ENCODE measurements around the gene TRPM7. TPM values are rescaled to one million over a fixed set of nuclear protein-coding genes. Genes with fewer than 3 reads are reported as not detected.
"Not testable (repeated sequence)": the region's sequence is repeated elsewhere in the genome, so short reads cannot be mapped to it uniquely, and the experiment has no call there.

TRPM7 gene
- total RNA-seq, 1 experiment from 2014 or later, result 35.5 TPM

GRCh38 chr15:50613600-50613999 is 73.0 kb downstream of the TRPM7 start:
- TF ChIP-seq CTCF (IDR thresholded peaks at IDR 0.05; ENCODE audit: unreplicated experiment), result no peak
- DNase-seq (ENCODE audit: unreplicated experiment), result no peak
- CTCF ChIA-PET, result no interaction called here
- intact Hi-C loops (cut with micrococcal nuclease), result no loop called here
- POLR2A ChIA-PET, result no interaction called here
- Mint-ChIP-seq H3K27ac (ENCODE audit: low read depth, unreplicated experiment) (no peak overlapping the region), H3K4me1 (ENCODE audit: insufficient read depth, unreplicated experiment) (no peaks in the 10 kb centered on the region), H3K27me3 (ENCODE audit: insufficient read depth, unreplicated experiment) (no peaks in the 10 kb centered on the region), H3K4me3 (ENCODE audit: unreplicated experiment) (no peak overlapping the region), H3K9me3 (ENCODE audit: unreplicated experiment) (no peaks in the 10 kb centered on the region), H3K36me3 (ENCODE audit: insufficient read depth, unreplicated experiment) (peaks cover 88% of the 10 kb centered on the region)
- no TSS peak for BruUV-seq (replicated peaks)

GRCh38 chr15:50607129-50607528 is 79.5 kb downstream of the TRPM7 start:
- TF ChIP-seq CTCF (IDR thresholded peaks at IDR 0.05; ENCODE audit: unreplicated experiment), result no peak
- no TSS peak for BruUV-seq (replicated peaks)
- no peaks in the 10 kb centered on the region for H3K4me1 Mint-ChIP-seq (ENCODE audit: insufficient read depth, unreplicated experiment)
- ChIA-PET POLR2A (no interaction called here), CTCF (interaction anchor here (0.7 kb wide), 1 partner anchor 38 kb away, joined by 3 read pairs; no protein-coding TSS in a partner anchor)
- intact Hi-C loops (cut with micrococcal nuclease), result no loop called here
- no peak overlapping the region for H3K4me3 Mint-ChIP-seq (ENCODE audit: unreplicated experiment)
- no peak overlapping the region for H3K27ac Mint-ChIP-seq (ENCODE audit: low read depth, unreplicated experiment)
- H3K36me3 Mint-ChIP-seq (ENCODE audit: insufficient read depth, unreplicated experiment), result peaks cover 79% of the 10 kb centered on the region
- DNase-seq (ENCODE audit: unreplicated experiment), result no peak
- no peaks in the 10 kb centered on the region for H3K27me3 Mint-ChIP-seq (ENCODE audit: insufficient read depth, unreplicated experiment)
- H3K9me3 Mint-ChIP-seq (ENCODE audit: unreplicated experiment), result peaks cover 7% of the 10 kb centered on the region

GRCh38 chr15:50605462-50605861 is 81.1 kb downstream of the TRPM7 start:
- TF ChIP-seq CTCF (IDR thresholded peaks at IDR 0.05; ENCODE audit: unreplicated experiment), result no peak
- no peak overlapping the region for H3K27ac Mint-ChIP-seq (ENCODE audit: low read depth, unreplicated experiment)
- peaks cover 70% of the 10 kb centered on the region for H3K36me3 Mint-ChIP-seq (ENCODE audit: insufficient read depth, unreplicated experiment)
- ChIA-PET POLR2A (interaction anchor here (0.7 to 1.4 kb wide), 3 partner anchors 13 to 101 kb away, joined by 3 to 5 read pairs (median 3); no protein-coding TSS in a partner anchor), CTCF (interaction anchor here (1.0 to 1.6 kb wide), 2 partner anchors 17 to 280 kb away, joined by 3 read pairs; no protein-coding TSS in a partner anchor)
- intact Hi-C loops (cut with micrococcal nuclease), result no loop called here
- H3K4me1 Mint-ChIP-seq (ENCODE audit: insufficient read depth, unreplicated experiment), result no peaks in the 10 kb centered on the region
- H3K27me3 Mint-ChIP-seq (ENCODE audit: insufficient read depth, unreplicated experiment), result no peaks in the 10 kb centered on the region
- BruUV-seq (replicated peaks), result no TSS peak
- no peak overlapping the region for H3K4me3 Mint-ChIP-seq (ENCODE audit: unreplicated experiment)
- DNase-seq (ENCODE audit: unreplicated experiment), result no peak
- peaks cover 7% of the 10 kb centered on the region for H3K9me3 Mint-ChIP-seq (ENCODE audit: unreplicated experiment)

- Mint-ChIP-seq H3K36me3 (ENCODE audit: insufficient read depth, unreplicated experiment) (peaks cover 64% of the 10 kb centered on the region), H3K27ac (ENCODE audit: low read depth, unreplicated experiment) (peak overlapping the region; percentile 13)
- DNase-seq (ENCODE audit: unreplicated experiment); H3K27me3 Mint-ChIP-seq (ENCODE audit: insufficient read depth, unreplicated experiment); H3K4me3 Mint-ChIP-seq (ENCODE audit: unreplicated experiment); intact Hi-C loops (cut with micrococcal nuclease); POLR2A ChIA-PET; CTCF ChIA-PET; H3K4me1 Mint-ChIP-seq (ENCODE audit: insufficient read depth, unreplicated experiment); H3K9me3 Mint-ChIP-seq (ENCODE audit: unreplicated experiment); BruUV-seq (replicated peaks): not testable (repeated sequence)
These were observed 84.6 kb downstream of the TRPM7 start for GRCh38 chr15:50602028-50602427.

GRCh38 chr15:50594311-50594710 is 92.3 kb downstream of the TRPM7 start:
- H3K27ac Mint-ChIP-seq (ENCODE audit: low read depth, unreplicated experiment), result peak overlapping the region; percentile 43
- ChIA-PET CTCF (interaction anchor here (0.6 kb wide), 1 partner anchor 135 kb away, joined by 4 read pairs; no protein-coding TSS in a partner anchor), POLR2A (no interaction called here)
- intact Hi-C loops (cut with micrococcal nuclease), result no loop called here
- H3K4me3 Mint-ChIP-seq (ENCODE audit: unreplicated experiment), result no peak overlapping the region
- no TSS peak for BruUV-seq (replicated peaks)
- peaks cover 90% of the 10 kb centered on the region for H3K36me3 Mint-ChIP-seq (ENCODE audit: insufficient read depth, unreplicated experiment)
- no peaks in the 10 kb centered on the region for H3K9me3 Mint-ChIP-seq (ENCODE audit: unreplicated experiment)
- no peaks in the 10 kb centered on the region for H3K27me3 Mint-ChIP-seq (ENCODE audit: insufficient read depth, unreplicated experiment)
- no peak for TF ChIP-seq CTCF (IDR thresholded peaks at IDR 0.05; ENCODE audit: unreplicated experiment)
- DNase-seq (ENCODE audit: unreplicated experiment), result no peak
- H3K4me1 Mint-ChIP-seq (ENCODE audit: insufficient read depth, unreplicated experiment), result no peaks in the 10 kb centered on the region

Measured in MCF 10A (cell line).